Esophagus (tissue), 2 donors: ENCODE measurements around the gene DSCAM. TPM values are rescaled to one million over a fixed set of nuclear protein-coding genes. Genes with fewer than 3 reads are reported as not detected.

Experiments
- H3K27ac ChIP-seq, 2 donors: one replicate each; pipeline ENCODE4 v1.5.1; 2013; ENCODE audit warnings: low read depth in 2 of 2, mild to moderate bottlenecking in 2 of 2, inconsistent platforms in 1 of 2, low read length in 1 of 2, moderate library complexity in 1 of 2
- H3K27me3 ChIP-seq, 2 donors: one replicate each; pipeline ENCODE4 v1.6.1; 2013; ENCODE audit warnings: low read length in 2 of 2, control low read depth in 1 of 2, mild to moderate bottlenecking in 1 of 2; ENCODE audit not compliant: insufficient read depth in 2 of 2, control insufficient read depth in 1 of 2
- H3K36me3 ChIP-seq, 2 donors: one replicate each; pipeline ENCODE4 v1.6.1; 2013; ENCODE audit warnings: low read length in 1 of 2; ENCODE audit not compliant: control insufficient read depth in 2 of 2, insufficient read depth in 2 of 2
- H3K4me1 ChIP-seq, 2 donors: one replicate each; pipeline ENCODE4 v1.6.1; 2013; ENCODE audit warnings: low read length in 1 of 2; ENCODE audit not compliant: control insufficient read depth in 2 of 2, insufficient read depth in 2 of 2
- H3K4me3 ChIP-seq, 2 donors: one replicate each; pipeline ENCODE4 v1.5.1; 2013; ENCODE audit warnings: low read length in 2 of 2, mild to moderate bottlenecking in 2 of 2, low read depth in 1 of 2, moderate library complexity in 1 of 2
- H3K9me3 ChIP-seq, 2 donors: one replicate each; pipeline ENCODE4 v1.6.1; 2013; ENCODE audit warnings: mild to moderate bottlenecking in 2 of 2, low read depth in 1 of 2, low read length in 1 of 2, moderate library complexity in 1 of 2; ENCODE audit not compliant: control insufficient read depth in 2 of 2, insufficient read depth in 1 of 2
- WGBS, 2 donors: extraction: QIAGEN DNeasy Blood & Tissue Kit; methylation state at CpG; one replicate each; pipeline ENCODE4 v1.1.7; 2013; 5-methylcytosine and 5-hydroxymethylcytosine counted together
- polyA plus RNA-seq, 2 donors: library from polyadenylated mRNA; stranded (reverse); fragments of 200-250 nt; gene quantifications; one replicate each; pipeline ENCODE4 v1.2.3, GENCODE V29; 2013
- donor health status: healthy with polysubstance abuse.
- donor health status: Bipolar disorder and iron deficiency.

Gene DSCAM
- polyA plus RNA-seq, 2 donors, result under 0.01 TPM; not detected in 1

DNA sequence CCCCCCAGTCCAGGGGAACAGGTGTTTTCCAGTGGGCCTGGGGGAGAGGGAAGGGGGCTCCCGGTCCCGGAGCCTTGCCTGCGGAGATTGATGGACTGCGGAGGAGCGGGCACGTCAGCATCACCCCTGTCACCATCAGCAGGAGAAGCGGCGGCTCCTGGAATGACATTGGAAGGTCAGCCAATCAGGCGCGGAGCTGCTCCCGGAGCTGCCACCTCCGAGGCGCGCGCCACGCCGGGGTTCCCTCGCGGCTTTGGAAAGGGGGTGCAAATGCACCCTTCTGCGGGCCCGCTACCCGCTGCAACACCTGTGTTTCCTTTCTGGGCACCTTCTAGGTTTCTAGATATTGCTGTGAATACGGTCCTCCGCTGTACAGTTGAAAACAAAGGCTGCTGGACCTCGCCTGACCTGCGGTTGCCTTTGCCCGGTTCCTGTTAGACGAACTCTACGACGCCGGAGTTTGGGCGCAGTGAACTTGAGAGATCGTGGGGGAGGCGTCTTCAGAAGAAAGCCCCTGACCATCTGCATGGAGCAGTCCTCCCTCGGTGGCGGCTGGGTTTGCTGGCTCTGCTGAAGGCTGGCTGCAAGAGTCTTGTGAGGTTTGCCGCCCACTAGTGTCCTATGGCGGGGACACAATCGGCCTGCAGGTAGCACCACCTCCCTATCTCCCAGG is 5.3 kb downstream of the DSCAM start:
- no peak overlapping the region for H3K4me3 ChIP-seq
- H3K4me1 ChIP-seq, result peaks cover 3 to 5% of the 10 kb centered on the region in 2 donors
- H3K9me3 ChIP-seq, result no peaks in the 10 kb centered on the region
- H3K36me3 ChIP-seq, result no peaks in the 10 kb centered on the region
- 3 to 4% methylated on average over 38 to 39 of the region's 39 CpGs for WGBS, 2 donors
- H3K27ac ChIP-seq, result no peak overlapping the region
- no peaks in the 10 kb centered on the region for H3K27me3 ChIP-seq

GRCh38 chr21:40840401-40841125 is 6.4 kb downstream of the DSCAM start:
- 61 to 64% methylated on average over 15 of the region's 15 CpGs for WGBS, 2 donors
- Histone ChIP-seq H3K4me1 (peaks cover 0 to 5% of the 10 kb centered on the region in 2 donors), H3K27me3 (no peaks in the 10 kb centered on the region), H3K27ac (no peak overlapping the region), H3K9me3 (no peaks in the 10 kb centered on the region), H3K4me3 (no peak overlapping the region), H3K36me3 (no peaks in the 10 kb centered on the region)

DNA sequence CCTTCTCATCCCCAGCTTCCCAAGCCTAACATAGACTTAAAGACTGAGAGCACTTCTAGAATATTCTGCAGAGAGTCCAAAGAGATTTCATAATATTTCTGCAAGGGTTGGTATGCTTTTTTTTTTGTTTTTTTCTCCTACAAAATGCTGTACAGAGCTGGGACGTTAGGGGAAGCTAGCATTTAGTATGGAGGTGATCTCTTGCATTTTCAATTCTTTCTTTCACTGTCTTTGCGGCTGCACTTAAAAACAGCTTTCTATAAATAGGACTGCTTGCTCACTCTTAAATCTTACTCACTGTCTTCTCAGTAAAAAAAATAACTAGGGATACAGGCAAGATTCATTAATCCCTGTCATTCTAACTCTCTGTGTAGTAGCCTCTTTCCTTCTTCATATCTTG is 7.4 kb downstream of the DSCAM start:
- H3K27me3 ChIP-seq, result no peaks in the 10 kb centered on the region
- H3K9me3 ChIP-seq, result no peaks in the 10 kb centered on the region
- 52 to 55% methylated on average over 2 of the region's 2 CpGs for WGBS, 2 donors
- H3K4me1 ChIP-seq, result peaks cover 0 to 5% of the 10 kb centered on the region in 2 donors
- no peak overlapping the region for H3K4me3 ChIP-seq
- no peaks in the 10 kb centered on the region for H3K36me3 ChIP-seq
- H3K27ac ChIP-seq, result no peak overlapping the region

- Histone ChIP-seq H3K36me3 (no peaks in the 10 kb centered on the region), H3K9me3 (no peaks in the 10 kb centered on the region), H3K4me1 (peaks cover 0 to 5% of the 10 kb centered on the region in 2 donors), H3K27me3 (no peaks in the 10 kb centered on the region), H3K4me3 (no peak overlapping the region), H3K27ac (no peak overlapping the region)
- WGBS, 2 donors, result 40 to 50% methylated on average over 5 of the region's 5 CpGs
Measured at GRCh38 chr21:40837456-40837855, 9.5 kb downstream of the DSCAM start.

- no peak overlapping the region for H3K27ac ChIP-seq
- H3K4me3 ChIP-seq, result no peak overlapping the region
- WGBS, 2 donors, result 55 to 63% methylated on average over 2 of the region's 2 CpGs
- H3K27me3 ChIP-seq, result no peaks in the 10 kb centered on the region
- no peaks in the 10 kb centered on the region for H3K4me1 ChIP-seq
- H3K36me3 ChIP-seq, result no peaks in the 10 kb centered on the region
- no peaks in the 10 kb centered on the region for H3K9me3 ChIP-seq
Measured at GRCh38 chr21:40835184-40835694, 11.7 kb downstream of the DSCAM start.

- Histone ChIP-seq H3K9me3 (no peaks in the 10 kb centered on the region), H3K4me1 (no peaks in the 10 kb centered on the region), H3K4me3 (no peak overlapping the region), H3K36me3 (no peaks in the 10 kb centered on the region), H3K27me3 (no peaks in the 10 kb centered on the region), H3K27ac (no peak overlapping the region)
- WGBS, 2 donors, result 74 to 77% methylated on average over 6 of the region's 6 CpGs
Measured at GRCh38 chr21:40833184-40833583, 13.8 kb downstream of the DSCAM start.

DNA sequence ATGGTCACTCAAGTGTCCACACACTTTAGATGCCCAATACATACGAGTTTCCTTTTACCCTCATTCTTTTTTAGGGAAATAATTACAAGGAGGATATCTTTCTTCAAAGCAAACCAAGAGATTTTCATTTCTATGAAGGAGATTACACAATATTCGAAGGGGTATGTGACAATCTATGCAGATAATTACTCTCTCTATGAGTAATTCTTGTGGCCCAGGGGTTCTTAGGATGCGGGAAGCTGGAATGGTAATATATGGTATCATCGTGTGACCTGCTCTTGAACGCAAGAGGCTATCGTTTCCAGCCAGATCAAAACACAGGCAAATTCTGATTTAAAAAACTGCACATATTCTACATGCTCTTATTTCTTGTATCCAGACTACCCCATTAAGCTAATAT is 14.6 kb downstream of the DSCAM start:
- Histone ChIP-seq H3K27me3 (no peaks in the 10 kb centered on the region), H3K27ac (no peak overlapping the region), H3K36me3 (no peaks in the 10 kb centered on the region), H3K4me3 (no peak overlapping the region), H3K9me3 (no peaks in the 10 kb centered on the region), H3K4me1 (no peaks in the 10 kb centered on the region)
- 84 to 85% methylated on average over 6 of the region's 6 CpGs for WGBS, 2 donors

- Histone ChIP-seq H3K4me1 (no peaks in the 10 kb centered on the region), H3K27me3 (no peaks in the 10 kb centered on the region), H3K9me3 (no peaks in the 10 kb centered on the region), H3K36me3 (no peaks in the 10 kb centered on the region), H3K4me3 (no peak overlapping the region), H3K27ac (no peak overlapping the region)
- 82 to 83% methylated on average over 4 of the region's 4 CpGs for WGBS, 2 donors
Measured at GRCh38 chr21:40830836-40831235, 16.1 kb downstream of the DSCAM start.

- no peak overlapping the region for H3K27ac ChIP-seq
- H3K4me1 ChIP-seq, result no peaks in the 10 kb centered on the region
- H3K27me3 ChIP-seq, result no peaks in the 10 kb centered on the region
- H3K9me3 ChIP-seq, result no peaks in the 10 kb centered on the region
- 87 to 90% methylated on average over 2 of the region's 2 CpGs for WGBS, 2 donors
- no peak overlapping the region for H3K4me3 ChIP-seq
- no peaks in the 10 kb centered on the region for H3K36me3 ChIP-seq
Measured at GRCh38 chr21:40829791-40830190, 17.2 kb downstream of the DSCAM start.
